Measurements from ENCODE around the gene OPTN. TPM values are rescaled to one million over a fixed set of nuclear protein-coding genes. Genes with fewer than 3 reads are reported as not detected.

OPTN gene
- total and polyA plus RNA-seq, 8 donors: 13.9 to 47.9 (median 24.4) TPM

- TF ChIP-seq CTCF (IDR thresholded peaks at IDR 0.05): no peak
- Histone ChIP-seq H3K4me1 (peaks cover 0 to 3% (median 3%) of the 10 kb centered on the region in 3 donors), H3K9me3 (no peaks in the 10 kb centered on the region), H3K36me3 (no peaks in the 10 kb centered on the region), H3K4me3 (no peak overlapping the region), H3K27me3 (no peaks in the 10 kb centered on the region), H3K27ac (no peak overlapping the region)
- no peak for DNase-seq
- ATAC-seq: no peak
- no peak for FAIRE-seq
- intact Hi-C loops (cut with DNase I): no loop called here
Measured at GRCh38 chr10:13165177-13165576, 65.2 kb downstream of the OPTN start.

GRCh38 chr10:13167568-13167967 is 67.6 kb downstream of the OPTN start:
- H3K4me3 ChIP-seq: no peak overlapping the region
- FAIRE-seq (no peak), DNase-seq (no peak), ATAC-seq (no peak)
- no peak for TF ChIP-seq CTCF (IDR thresholded peaks at IDR 0.05)
- no peaks in the 10 kb centered on the region for H3K4me1 ChIP-seq
- intact Hi-C loops (cut with DNase I): no loop called here
- H3K9me3 ChIP-seq: no peaks in the 10 kb centered on the region
- WGBS, 2 donors: 83 to 88% methylated on average over 7 of the region's 7 CpGs
- H3K27me3 ChIP-seq: no peaks in the 10 kb centered on the region
- H3K27ac ChIP-seq: no peak overlapping the region
- H3K36me3 ChIP-seq: no peaks in the 10 kb centered on the region

GRCh38 chr10:13168781-13169180 is 68.8 kb downstream of the OPTN start:
- WGBS, 2 donors: 89 to 91% methylated on average over 6 of the region's 6 CpGs
- Histone ChIP-seq H3K36me3 (no peaks in the 10 kb centered on the region), H3K27me3 (no peaks in the 10 kb centered on the region), H3K27ac (no peak overlapping the region), H3K9me3 (no peaks in the 10 kb centered on the region), H3K4me3 (no peak overlapping the region), H3K4me1 (no peaks in the 10 kb centered on the region)
- TF ChIP-seq CTCF (IDR thresholded peaks at IDR 0.05): no peak
- ATAC-seq: no peak
- intact Hi-C loops (cut with DNase I): no loop called here
- no peak for FAIRE-seq
- no peak for DNase-seq

- 95 to 96% methylated on average over 2 of the region's 2 CpGs for WGBS, 2 donors
- H3K36me3 ChIP-seq: no peaks in the 10 kb centered on the region
- H3K4me3 ChIP-seq: no peak overlapping the region
- DNase-seq (no peak), FAIRE-seq (no peak), ATAC-seq (no peak)
- no peaks in the 10 kb centered on the region for H3K27me3 ChIP-seq
- no peak for TF ChIP-seq CTCF (IDR thresholded peaks at IDR 0.05)
- H3K27ac ChIP-seq: no peak overlapping the region
- H3K9me3 ChIP-seq: no peaks in the 10 kb centered on the region
- H3K4me1 ChIP-seq: no peaks in the 10 kb centered on the region
- intact Hi-C loops (cut with DNase I): no loop called here
Measured at GRCh38 chr10:13173616-13174015, 73.7 kb downstream of the OPTN start.

GRCh38 chr10:13180788-13181187 is 80.8 kb downstream of the OPTN start:
- DNase-seq (no peak), ATAC-seq (no peak), FAIRE-seq (no peak)
- Histone ChIP-seq H3K4me3 (no peak overlapping the region), H3K36me3 (no peaks in the 10 kb centered on the region), H3K27ac (no peak overlapping the region), H3K9me3 (no peaks in the 10 kb centered on the region), H3K4me1 (no peaks in the 10 kb centered on the region), H3K27me3 (no peaks in the 10 kb centered on the region)
- 95 to 96% methylated on average over 4 of the region's 4 CpGs for WGBS, 2 donors
- intact Hi-C loops (cut with DNase I): no loop called here
- TF ChIP-seq CTCF (IDR thresholded peaks at IDR 0.05): no peak

Data from pancreas (tissue), 10 donors.